A549 (cell line): Measurements from ENCODE around the gene HRH2. TPM values are rescaled to one million over a fixed set of nuclear protein-coding genes. Genes with fewer than 3 reads are reported as not detected.
"Not testable (repeated sequence)": the region's sequence is repeated elsewhere in the genome, so short reads cannot be mapped to it uniquely, and the experiment has no call there.

Experiments used
- ATAC-seq, 2 experiments: fragments of 200-7000 bp in 1 of 2; fragments of >200 bp in 1 of 2; cut with Nextera tagmentation in 1 of 2; cut with Tn5 transposase in 1 of 2; 3 replicates each; pipeline versions ENCODE4 v1.8.0 to v1.9.1; 2018 to 2020; ENCODE audit warnings: mild to moderate bottlenecking in 1 of 2, moderate library complexity in 1 of 2
- CTCF ChIA-PET: fragments of 300-600 bp; sonication (Branson Sonifier 250); formaldehyde crosslinking; extraction: SDS; loops from one replicate; lab custom pipeline; 2021; ENCODE audit warnings: antibody characterized with exemption, inconsistent platforms; lab: Yijun Ruan, JAX
- POLR2A ChIA-PET: fragments of 350-600 bp; formaldehyde crosslinking; extraction: SDS; loops from one replicate; lab custom pipeline; 2021; ENCODE audit warnings: antibody characterized with exemption, inconsistent platforms; lab: Yijun Ruan, JAX
- DNase-seq, 2 experiments: peaks; one replicate each; pipeline versions ENCODE4 v3.0.0 to v3.0.0-alpha.2; 2011 to 2016; ENCODE audit warnings: low read depth in 1 of 2, low spot score in 1 of 2
- FAIRE-seq: peaks from 2 replicates; lab custom pipeline; 2011; peaks lifted over from hg19 to GRCh38; lab: Jason Lieb, UNC
- H3K27ac ChIP-seq, 2 experiments: fragments of >200 bp; sonication (Bioruptor Twin); formaldehyde crosslinking; 3 replicates each; pipeline ENCODE4 v1.5.1; 2016 to 2017
- H3K4me1 ChIP-seq: fragments of >200 bp; sonication (Bioruptor Twin); formaldehyde crosslinking; 3 replicates; pipeline ENCODE4 v1.6.1; 2016
- H3K4me2 ChIP-seq: fragments of >200 bp; sonication (Bioruptor Twin); formaldehyde crosslinking; 3 replicates; pipeline ENCODE4 v1.6.1; 2016
- H3K4me3 ChIP-seq: fragments of >200 bp; sonication (Bioruptor Twin); formaldehyde crosslinking; 3 replicates; pipeline ENCODE4 v1.5.1; 2016
- H3K9me3 ChIP-seq: fragments of >200 bp; sonication (Bioruptor Twin); formaldehyde crosslinking; 3 replicates; pipeline ENCODE4 v1.6.1; 2016
- CBX8 ChIP-seq: fragments of 200-600 bp; sonication (generic); IDR thresholded peaks from 2 replicates; pipeline ENCODE4 v1.6.1; 2016
- CHD2 ChIP-seq: fragments of 150-350 bp; IDR thresholded peaks from 2 replicates; pipeline ENCODE4 v1.6.1; 2014; ENCODE audit warnings: low read length; ENCODE audit not compliant: partially characterized antibody
- FOSL2 ChIP-seq, 2 experiments: fragments of 450-650 bp in 1 of 2; fragments of >200 bp in 1 of 2; sonication (Bioruptor Twin) in 1 of 2; formaldehyde crosslinking; IDR thresholded peaks; 2 replicates each; pipeline versions ENCODE4 v1.5.0 to v1.6.1; 2016 to 2020; ENCODE audit warnings: mild to moderate bottlenecking in 1 of 2, moderate library complexity in 1 of 2
- MAFK ChIP-seq: fragments of 450-650 bp; IDR thresholded peaks from 2 replicates; pipeline ENCODE4 v1.6.1; 2014; ENCODE audit not compliant: partially characterized antibody
- PHF8 ChIP-seq: fragments of 200-600 bp; sonication (generic); IDR thresholded peaks from 2 replicates; pipeline ENCODE4 v1.6.1; 2016; ENCODE audit warnings: low read depth, mild to moderate bottlenecking, antibody characterized with exemption, moderate library complexity, borderline replicate concordance
- POLR2A ChIP-seq: IDR thresholded peaks from 2 replicates; pipeline ENCODE4 v1.6.1; 2012; ENCODE audit warnings: mild to moderate bottlenecking, low read length
- RAD21 ChIP-seq, 2 experiments: fragments of >200 bp in 1 of 2; sonication (Bioruptor Twin) in 1 of 2; formaldehyde crosslinking in 1 of 2; IDR thresholded peaks in 1 of 2; conservative IDR thresholded peaks in 1 of 2; 2 replicates in 1 of 2; 3 replicates in 1 of 2; pipeline ENCODE4 v1.6.1; 2012 to 2018; ENCODE audit warnings: inconsistent platforms in 1 of 2
- RARB ChIP-seq: fragments of 250-450 bp; sonication (Bioruptor Pico); IDR thresholded peaks from 2 replicates; pipeline ENCODE4 v1.8.0; 2021; ENCODE audit warnings: mild to moderate bottlenecking, moderate library complexity
- SMC3 ChIP-seq: fragments of >200 bp; sonication (Bioruptor Twin); formaldehyde crosslinking; IDR thresholded peaks from 3 replicates; pipeline ENCODE4 v1.6.1; 2018; ENCODE audit warnings: inconsistent platforms
- SREBF2 ChIP-seq: fragments of 450-650 bp; IDR thresholded peaks from 2 replicates; pipeline ENCODE4 v1.6.1; 2014; ENCODE audit warnings: mild to moderate bottlenecking, moderate library complexity
- ZC3H11A ChIP-seq: fragments of 450-650 bp; IDR thresholded peaks from 2 replicates; pipeline ENCODE4 v1.6.1; 2014; ENCODE audit warnings: antibody characterized with exemption, mild to moderate bottlenecking
- ZSCAN20 ChIP-seq: fragments of 250-450 bp; sonication (Bioruptor Pico); IDR thresholded peaks from 2 replicates; pipeline ENCODE4 v1.8.0; 2022; ENCODE audit warnings: mild to moderate bottlenecking, moderate library complexity
- WGBS: methylation state at CpG from one replicate; pipeline ENCODE4 v1.1.6; 2017; ENCODE audit errors: missing lambda C conversion rate; 5-methylcytosine and 5-hydroxymethylcytosine counted together
- polyA plus RNA-seq, 4 experiments: library from polyadenylated mRNA; depleted of rRNA in 3 of 4; stranded (reverse); fragments of >200 nt; fragmentation: RNase III in 1 of 4; extraction: RNeasy Plus Mini Kit Qiagen cat#74134 plus additional on column Dnase treatment in 1 of 4; gene quantifications; 2 replicates in 3 of 4; 3 replicates in 1 of 4; pipeline ENCODE4 v1.2.3, GENCODE V29; 2011 to 2017
- TF ChIP-seq, protein P1 (sequence below): fragments of 450-650 bp; IDR thresholded peaks from 2 replicates; pipeline ENCODE4 v1.6.1; 2014; ENCODE audit warnings: antibody characterized with exemption
- TF ChIP-seq, protein P2 (sequence below): fragments of >200 bp; sonication (Bioruptor Twin); formaldehyde crosslinking; IDR thresholded peaks from 3 replicates; pipeline ENCODE4 v1.5.1; 2016
- TF ChIP-seq, protein P3 (sequence below): fragments of >200 bp; sonication (Bioruptor Twin); formaldehyde crosslinking; IDR thresholded peaks from 2 replicates; pipeline ENCODE4 v1.6.1; 2016

HRH2 gene
- polyA plus RNA-seq, 2 of the 4 experiments (the other 2 are of a cell fraction), result 0.58 to 0.62 TPM

DNA sequence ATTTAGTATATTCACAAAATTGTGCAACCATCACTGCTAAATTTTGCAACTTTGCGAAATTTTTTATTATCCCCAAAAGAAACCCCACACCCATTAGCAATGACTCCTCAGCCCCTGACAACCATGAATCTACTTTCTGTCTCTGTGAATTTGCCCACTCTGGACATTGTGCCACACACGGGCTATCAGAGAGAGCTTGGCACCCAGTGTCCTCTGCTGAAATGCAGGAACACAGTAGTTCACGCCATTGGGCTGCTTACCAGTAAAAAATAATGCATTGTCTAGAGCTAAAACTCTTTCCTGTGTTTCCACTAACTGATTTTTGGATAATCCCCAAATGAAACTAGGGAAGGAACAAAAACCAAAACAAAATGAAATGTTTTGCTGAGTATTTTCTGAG, 60.0 kb downstream of the HRH2 start:
- POLR2A ChIA-PET, result no interaction called here
- DNase-seq (no peak), FAIRE-seq (no peak), ATAC-seq (no peak)
- 50% methylated on average over 3 of the region's 3 CpGs for WGBS
- no peak overlapping the region for H3K27ac ChIP-seq
- no peaks in the 10 kb centered on the region for H3K4me1 ChIP-seq
- TF ChIP-seq MAFK (peak; percentile 50), RARB (CRISPR knock-in tag) (no peak)
- TF ChIP-seq, protein P1, sequence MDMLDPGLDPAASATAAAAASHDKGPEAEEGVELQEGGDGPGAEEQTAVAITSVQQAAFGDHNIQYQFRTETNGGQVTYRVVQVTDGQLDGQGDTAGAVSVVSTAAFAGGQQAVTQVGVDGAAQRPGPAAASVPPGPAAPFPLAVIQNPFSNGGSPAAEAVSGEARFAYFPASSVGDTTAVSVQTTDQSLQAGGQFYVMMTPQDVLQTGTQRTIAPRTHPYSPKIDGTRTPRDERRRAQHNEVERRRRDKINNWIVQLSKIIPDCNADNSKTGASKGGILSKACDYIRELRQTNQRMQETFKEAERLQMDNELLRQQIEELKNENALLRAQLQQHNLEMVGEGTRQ, result no peak
- CTCF ChIA-PET, result interaction anchor here (0.9 to 4.1 kb wide), 15 partner anchors 8 to 815 kb away, joined by 3 to 60 read pairs (median 5); no protein-coding TSS in a partner anchor
- peaks cover 24% of the 10 kb centered on the region for H3K9me3 ChIP-seq
- no peak overlapping the region for H3K4me2 ChIP-seq
- H3K4me3 ChIP-seq, result no peak overlapping the region

DNA sequence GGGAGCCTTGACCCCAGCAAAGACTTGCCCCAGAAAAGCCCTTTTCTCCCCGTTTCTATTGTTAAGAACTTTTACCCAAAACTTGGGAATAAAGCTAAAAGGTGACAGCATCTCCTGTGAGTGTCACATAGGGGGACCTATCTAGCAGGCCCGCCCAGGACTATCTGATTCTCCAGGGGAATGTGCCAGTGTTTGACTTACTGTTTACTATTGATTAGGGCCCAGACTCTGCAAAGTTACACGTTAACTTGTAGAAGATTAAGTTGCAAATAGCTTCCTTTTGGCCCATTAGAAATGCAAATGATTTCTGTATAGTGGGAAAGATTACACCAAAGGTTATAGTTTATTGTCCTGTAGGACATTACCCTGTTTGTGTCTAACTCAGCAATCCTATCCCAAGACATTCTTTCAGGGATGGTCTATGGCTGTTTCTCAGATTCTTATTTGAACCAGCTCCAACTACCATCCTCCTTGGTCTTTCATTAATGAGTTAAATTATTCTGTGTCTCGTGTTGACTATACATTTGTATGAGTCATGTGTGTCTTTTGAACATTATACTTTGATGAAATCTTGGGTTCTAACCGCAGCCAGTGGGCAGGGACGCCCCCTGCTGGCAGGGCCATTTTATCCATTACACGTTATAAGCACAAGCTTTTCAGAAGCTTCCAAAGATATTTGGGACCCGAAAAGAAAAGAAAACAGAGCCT, 60.7 kb downstream of the HRH2 start:
- 24% methylated on average over 8 of the region's 8 CpGs for WGBS
- peak in 1 of 2 experiments; percentile 55; a peak in 1 of 6 replicates for ATAC-seq
- POLR2A ChIA-PET, result no interaction called here
- TF ChIP-seq RAD21 (conservative IDR thresholded peaks at IDR 0.05 in 1 of 2, IDR thresholded peaks at IDR 0.05 in 1 of 2) (peak; percentile 59 to 66; a peak in 4 of 5 replicates), SMC3 (peak; percentile 55), CHD2 (no peak), FOSL2 (IDR thresholded peaks at IDR 0.05) (no peak), FOSL2 (CRISPR knock-in tag; IDR thresholded peaks at IDR 0.05) (peak; percentile 66), SREBF2 (no peak)
- TF ChIP-seq, protein P2, sequence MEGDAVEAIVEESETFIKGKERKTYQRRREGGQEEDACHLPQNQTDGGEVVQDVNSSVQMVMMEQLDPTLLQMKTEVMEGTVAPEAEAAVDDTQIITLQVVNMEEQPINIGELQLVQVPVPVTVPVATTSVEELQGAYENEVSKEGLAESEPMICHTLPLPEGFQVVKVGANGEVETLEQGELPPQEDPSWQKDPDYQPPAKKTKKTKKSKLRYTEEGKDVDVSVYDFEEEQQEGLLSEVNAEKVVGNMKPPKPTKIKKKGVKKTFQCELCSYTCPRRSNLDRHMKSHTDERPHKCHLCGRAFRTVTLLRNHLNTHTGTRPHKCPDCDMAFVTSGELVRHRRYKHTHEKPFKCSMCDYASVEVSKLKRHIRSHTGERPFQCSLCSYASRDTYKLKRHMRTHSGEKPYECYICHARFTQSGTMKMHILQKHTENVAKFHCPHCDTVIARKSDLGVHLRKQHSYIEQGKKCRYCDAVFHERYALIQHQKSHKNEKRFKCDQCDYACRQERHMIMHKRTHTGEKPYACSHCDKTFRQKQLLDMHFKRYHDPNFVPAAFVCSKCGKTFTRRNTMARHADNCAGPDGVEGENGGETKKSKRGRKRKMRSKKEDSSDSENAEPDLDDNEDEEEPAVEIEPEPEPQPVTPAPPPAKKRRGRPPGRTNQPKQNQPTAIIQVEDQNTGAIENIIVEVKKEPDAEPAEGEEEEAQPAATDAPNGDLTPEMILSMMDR, result peak; percentile 67
- TF ChIP-seq, protein P3, sequence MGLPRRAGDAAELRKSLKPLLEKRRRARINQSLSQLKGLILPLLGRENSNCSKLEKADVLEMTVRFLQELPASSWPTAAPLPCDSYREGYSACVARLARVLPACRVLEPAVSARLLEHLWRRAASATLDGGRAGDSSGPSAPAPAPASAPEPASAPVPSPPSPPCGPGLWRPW, result no peak
- H3K4me1 ChIP-seq, result no peaks in the 10 kb centered on the region
- H3K27ac ChIP-seq, result no peak overlapping the region
- H3K9me3 ChIP-seq, result peaks cover 24% of the 10 kb centered on the region
- DNase-seq, result peak in 1 of 2 experiments; percentile 42
- no peak for FAIRE-seq
- no peak overlapping the region for H3K4me3 ChIP-seq
- CTCF ChIA-PET, result interaction anchor here (0.9 to 4.1 kb wide), 25 partner anchors 8 to 816 kb away, joined by 3 to 60 read pairs (median 4); no protein-coding TSS in a partner anchor
- H3K4me2 ChIP-seq, result no peak overlapping the region

DNA sequence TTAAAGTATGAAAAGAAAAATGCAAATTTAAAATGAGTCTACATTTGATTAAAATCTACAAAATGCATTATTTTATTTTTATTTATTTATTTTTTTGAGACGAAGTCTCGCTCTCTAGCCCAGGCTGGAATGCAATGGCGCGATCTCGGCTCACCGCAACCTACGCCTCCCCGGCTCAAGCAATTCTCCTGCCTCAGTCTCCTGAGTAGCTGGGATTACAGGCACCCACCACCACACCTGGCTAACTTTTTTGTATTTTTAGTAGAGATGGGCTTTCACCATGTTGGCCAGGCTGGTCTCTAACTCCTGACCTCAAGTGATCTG, 61.2 kb downstream of the HRH2 start:
- FAIRE-seq, H3K4me3 ChIP-seq, H3K4me2 ChIP-seq, H3K27ac ChIP-seq, POLR2A ChIA-PET, H3K4me1 ChIP-seq, DNase-seq, ATAC-seq: not testable (repeated sequence)
- WGBS, result 87% methylated on average over 8 of the region's 8 CpGs
- CTCF ChIA-PET, result interaction anchor here (0.9 to 4.1 kb wide), 21 partner anchors 9 to 816 kb away, joined by 3 to 60 read pairs (median 5); no protein-coding TSS in a partner anchor
- peaks cover 24% of the 10 kb centered on the region for H3K9me3 ChIP-seq

DNA sequence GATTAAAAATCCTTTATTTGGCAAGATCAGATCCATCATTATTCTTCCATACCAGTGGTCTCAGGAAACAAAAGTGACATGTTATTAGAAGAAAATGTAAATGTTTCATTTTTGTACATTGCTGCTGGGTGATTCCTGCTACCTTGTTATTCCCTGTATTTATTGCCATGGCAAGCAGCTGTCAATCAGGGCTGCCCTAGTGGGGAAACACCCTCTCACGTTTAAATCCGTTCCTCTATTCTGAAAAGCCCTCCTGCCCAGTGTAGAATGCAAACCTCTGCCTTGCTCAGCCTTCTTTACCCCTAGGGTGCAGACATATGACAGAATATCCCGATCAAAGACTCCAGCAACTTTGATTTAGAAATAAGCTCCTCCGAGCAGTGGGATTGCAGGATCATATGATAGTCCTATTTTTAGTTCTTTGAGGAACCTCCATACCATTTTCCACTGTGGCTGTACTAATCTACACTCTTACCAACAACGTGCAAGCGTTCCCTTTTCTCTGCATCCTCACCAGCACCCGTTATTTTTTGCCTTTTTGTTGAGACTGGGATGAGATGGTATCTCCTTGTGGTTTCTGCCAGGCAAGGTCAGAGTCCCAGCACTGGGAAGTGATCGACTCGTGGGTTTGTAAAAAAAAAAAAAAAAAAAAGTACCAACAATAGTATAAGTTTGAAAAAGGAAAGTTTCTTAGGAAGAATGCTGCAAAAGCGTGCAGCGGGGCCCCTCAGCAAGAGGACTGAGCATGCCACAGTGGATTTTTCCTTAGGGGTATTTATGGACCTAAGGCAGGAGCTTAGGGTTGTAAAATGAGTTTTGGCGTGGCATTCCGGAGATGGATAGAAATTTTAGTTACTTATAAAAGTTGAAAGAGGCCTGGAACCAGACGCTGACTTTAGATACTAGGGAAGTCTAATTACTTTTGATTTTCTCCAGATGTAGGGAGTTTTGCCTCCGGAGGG, 66.7 kb downstream of the HRH2 start:
- ATAC-seq (no peak), FAIRE-seq (no peak), DNase-seq (no peak)
- WGBS, result 72% methylated on average over 15 of the region's 15 CpGs
- Histone ChIP-seq H3K4me2 (no peak overlapping the region), H3K27ac (no peak overlapping the region), H3K4me1 (no peaks in the 10 kb centered on the region), H3K4me3 (no peak overlapping the region), H3K9me3 (no peaks in the 10 kb centered on the region)
- ChIA-PET POLR2A (no interaction called here), CTCF (interaction anchor here (1.0 to 1.2 kb wide), 3 partner anchors 190 to 936 kb away, joined by 3 to 4 read pairs (median 3); no protein-coding TSS in a partner anchor)
- no peak for TF ChIP-seq PHF8
- TF ChIP-seq ZSCAN20, result no peak
- no peak for TF ChIP-seq POLR2A
- no peak for TF ChIP-seq MAFK
- TF ChIP-seq ZC3H11A, result no peak
- no peak for TF ChIP-seq CBX8
